IMR-90 (cell line): ENCODE data around the gene PTPRN2. TPM values are rescaled to one million over a fixed set of nuclear protein-coding genes. Genes with fewer than 3 reads are reported as not detected.

ENCODE experiments used
- ATAC-seq: fragments of 200-7000 bp; cut with Tn5 transposase; 2 replicates; pipeline ENCODE4 v1.9.1; 2020; ENCODE audit warnings: low read depth, mild to moderate bottlenecking, moderate library complexity
- BruUV-seq: library from RNA; stranded (reverse); fragments of 400-500 nt; replicated peaks from 2 replicates; lab custom pipeline; 2021; lab: Mats Ljungman, UMichigan
- CTCF ChIA-PET: fragments of 300-600 bp; formaldehyde crosslinking; extraction: SDS; loops from one replicate; lab custom pipeline; 2021; ENCODE audit warnings: antibody characterized with exemption; lab: Yijun Ruan, JAX
- POLR2A ChIA-PET: fragments of 300-600 bp; sonication (Branson Sonifier 250); formaldehyde crosslinking; loops from one replicate; lab custom pipeline; 2022; ENCODE audit warnings: antibody characterized with exemption; ENCODE audit not compliant: unreplicated experiment; lab: Charles Lee
- DNase-seq: peaks from one replicate; pipeline ENCODE4 v3.0.0; 2013
- H2AFZ ChIP-seq: replicated peaks from 2 replicates; pipeline ENCODE3; 2013; ENCODE audit warnings: low read length, mild to moderate bottlenecking; ENCODE audit not compliant: poor library complexity
- H2AK5ac ChIP-seq: 2 replicates; pipeline ENCODE4 v1.6.1; 2013; ENCODE audit warnings: low read depth, low read length, inconsistent platforms
- H2AK9ac ChIP-seq: replicated peaks from 2 replicates; pipeline ENCODE3; 2013; ENCODE audit warnings: mild to moderate bottlenecking, low read depth, low read length, moderate library complexity; ENCODE audit not compliant: poor library complexity
- H2BK120ac ChIP-seq: 2 replicates; pipeline ENCODE4 v1.6.1; 2013; ENCODE audit warnings: low read depth, low read length, inconsistent platforms
- H2BK15ac ChIP-seq: 3 replicates; pipeline ENCODE4 v1.6.1; 2013; ENCODE audit warnings: low read depth, low read length, inconsistent platforms
- H2BK20ac ChIP-seq: 2 replicates; pipeline ENCODE4 v1.6.1; 2013; ENCODE audit warnings: low read depth, mild to moderate bottlenecking, inconsistent platforms, low read length, moderate library complexity
- H2BK5ac ChIP-seq: 2 replicates; pipeline ENCODE4 v1.6.1; 2013; ENCODE audit warnings: mild to moderate bottlenecking, low read depth, low read length, inconsistent platforms; ENCODE audit not compliant: poor library complexity, severe bottlenecking
- H3K14ac ChIP-seq: replicated peaks from 2 replicates; pipeline ENCODE4 v1.6.1; 2013; ENCODE audit warnings: low read depth, low read length, inconsistent platforms
- H3K18ac ChIP-seq: 2 replicates; pipeline ENCODE4 v1.6.1; 2013; ENCODE audit warnings: low read depth, low read length, control low read depth
- H3K23ac ChIP-seq: 2 replicates; pipeline ENCODE4 v1.6.1; 2013; ENCODE audit warnings: low read depth, low read length, inconsistent platforms
- H3K27ac ChIP-seq: 2 replicates; pipeline ENCODE4 v1.5.1; 2013; ENCODE audit warnings: mild to moderate bottlenecking, control low read depth, low read length; ENCODE audit not compliant: insufficient read depth
- H3K27me3 ChIP-seq: 2 replicates; pipeline ENCODE4 v1.6.1; 2013; ENCODE audit warnings: low read length; ENCODE audit not compliant: control insufficient read depth, insufficient read depth
- H3K36me3 ChIP-seq: 2 replicates; pipeline ENCODE4 v1.6.1; 2013; ENCODE audit warnings: low read length, mixed read lengths; ENCODE audit not compliant: control insufficient read depth, insufficient read depth
- H3K4ac ChIP-seq: 2 replicates; pipeline ENCODE4 v1.6.1; 2013; ENCODE audit warnings: low read depth, low read length, inconsistent platforms
- H3K4me1 ChIP-seq: 2 replicates; pipeline ENCODE4 v1.6.1; 2013; ENCODE audit warnings: low read length, mixed read lengths; ENCODE audit not compliant: control insufficient read depth, insufficient read depth
- H3K4me2 ChIP-seq: 2 replicates; pipeline ENCODE4 v1.6.1; 2013; ENCODE audit warnings: low read depth, mild to moderate bottlenecking, control low read depth, low read length, moderate library complexity
- H3K4me3 ChIP-seq: 2 replicates; pipeline ENCODE4 v1.5.1; 2013; ENCODE audit warnings: low read depth, mild to moderate bottlenecking, control low read depth, low read length, moderate library complexity; ENCODE audit not compliant: insufficient read depth
- H3K56ac ChIP-seq: 2 replicates; pipeline ENCODE4 v1.6.1; 2013; ENCODE audit warnings: low read length, inconsistent platforms; ENCODE audit not compliant: insufficient read depth; ENCODE audit errors: extremely low read depth
- H3K79me1 ChIP-seq, 2 experiments: 2 replicates each; pipeline ENCODE4 v1.6.1; 2013; ENCODE audit warnings: low read length in 2 of 2, inconsistent platforms in 1 of 2, low read depth in 1 of 2
- H3K9ac ChIP-seq: 2 replicates; pipeline ENCODE4 v1.6.1; 2013; ENCODE audit warnings: low read depth, low read length, control low read depth
- H3K9me1 ChIP-seq: 2 replicates; pipeline ENCODE4 v1.6.1; 2013; ENCODE audit warnings: low read length, inconsistent platforms; ENCODE audit not compliant: insufficient read depth
- H3K9me3 ChIP-seq: 2 replicates; pipeline ENCODE4 v1.6.1; 2013; ENCODE audit warnings: low read length; ENCODE audit not compliant: control insufficient read depth, insufficient read depth
- H4K20me1 ChIP-seq: 2 replicates; pipeline ENCODE4 v1.6.1; 2013; ENCODE audit warnings: low read length, inconsistent platforms; ENCODE audit not compliant: insufficient read depth
- H4K5ac ChIP-seq: 2 replicates; pipeline ENCODE4 v1.6.1; 2013; ENCODE audit warnings: mild to moderate bottlenecking, low read depth, low read length, control low read depth
- H4K8ac ChIP-seq, 2 experiments: 2 replicates each; pipeline ENCODE4 v1.6.1; 2013; ENCODE audit warnings: low read depth in 2 of 2, low read length in 2 of 2, control low read depth in 1 of 2, inconsistent platforms in 1 of 2
- H4K91ac ChIP-seq: 2 replicates; pipeline ENCODE4 v1.6.1; 2013; ENCODE audit warnings: low read depth, low read length, inconsistent platforms; ENCODE audit not compliant: insufficient read depth
- BHLHE40 ChIP-seq: fragments of 150-350 bp; IDR thresholded peaks from 2 replicates; pipeline ENCODE4 v1.6.1; 2016; ENCODE audit warnings: mild to moderate bottlenecking, low read depth, low read length
- CEBPB ChIP-seq: IDR thresholded peaks from 2 replicates; pipeline ENCODE4 v1.6.1; 2012; ENCODE audit warnings: low read depth, low read length, improper control_type of control experiment
- CHD1 ChIP-seq: IDR thresholded peaks from 2 replicates; pipeline ENCODE4 v1.6.1; 2012; ENCODE audit warnings: low read depth, low read length, improper control_type of control experiment
- CTCF ChIP-seq: conservative IDR thresholded peaks from 2 replicates; pipeline ENCODE4 v1.5.1; 2012; ENCODE audit warnings: mild to moderate bottlenecking, low read depth, low read length, improper control_type of control experiment
- ELK1 ChIP-seq: fragments of 150-350 bp; IDR thresholded peaks from 2 replicates; pipeline ENCODE4 v1.6.1; 2016; ENCODE audit warnings: low read depth, mild to moderate bottlenecking, low read length, moderate library complexity, borderline replicate concordance
- FOS ChIP-seq: fragments of 150-350 bp; IDR thresholded peaks from 2 replicates; pipeline ENCODE4 v1.6.1; 2016; ENCODE audit warnings: low read depth, low read length
- MAFK ChIP-seq: IDR thresholded peaks from 2 replicates; pipeline ENCODE4 v1.6.1; 2012; ENCODE audit warnings: low read depth, low read length, improper control_type of control experiment
- MAZ ChIP-seq: IDR thresholded peaks from 2 replicates; pipeline ENCODE4 v1.6.1; 2012; ENCODE audit warnings: low read depth, mild to moderate bottlenecking, low read length, improper control_type of control experiment, moderate library complexity, borderline replicate concordance
- MXI1 ChIP-seq: IDR thresholded peaks from 2 replicates; pipeline ENCODE4 v1.6.1; 2012; ENCODE audit warnings: low read depth, mild to moderate bottlenecking, low read length, moderate library complexity, borderline replicate concordance
- NFE2L2 ChIP-seq: fragments of 150-350 bp; IDR thresholded peaks from 2 replicates; pipeline ENCODE4 v1.6.1; 2016; ENCODE audit warnings: low read depth, mild to moderate bottlenecking, low read length
- POLR2A ChIP-seq: IDR thresholded peaks from 2 replicates; pipeline ENCODE4 v1.6.1; 2012; ENCODE audit warnings: mild to moderate bottlenecking, low read depth, low read length
- RAD21 ChIP-seq: IDR thresholded peaks from 2 replicates; pipeline ENCODE4 v1.6.1; 2012; ENCODE audit warnings: low read length, improper control_type of control experiment
- RCOR1 ChIP-seq: IDR thresholded peaks from 2 replicates; pipeline ENCODE4 v1.6.1; 2012; ENCODE audit warnings: mild to moderate bottlenecking, low read length, improper control_type of control experiment; ENCODE audit not compliant: insufficient replicate concordance
- RFX5 ChIP-seq: IDR thresholded peaks from 2 replicates; pipeline ENCODE4 v1.8.0; 2012; ENCODE audit warnings: low read depth, mild to moderate bottlenecking, low read length, moderate library complexity
- SMC3 ChIP-seq: fragments of 150-350 bp; IDR thresholded peaks from 2 replicates; pipeline ENCODE4 v1.6.1; 2016; ENCODE audit warnings: low read depth, mild to moderate bottlenecking, antibody characterized with exemption, low read length, moderate library complexity
- USF2 ChIP-seq: fragments of 150-350 bp; IDR thresholded peaks from 2 replicates; pipeline ENCODE4 v1.6.1; 2017; ENCODE audit warnings: mild to moderate bottlenecking, antibody characterized with exemption, low read length, low read depth
- WGBS, 2 experiments: methylation state at CpG; one replicate each; pipeline versions ENCODE4 v1.1.5 to v1.1.7; 2013; ENCODE audit warnings: missing lambda C conversion rate in 2 of 2; ENCODE audit not compliant: insufficient read length in 1 of 2; ENCODE audit errors: extremely low coverage in 2 of 2; 5-methylcytosine and 5-hydroxymethylcytosine counted together
- dilution Hi-C: fragments of 300-500 bp; cut with HindIII; formaldehyde crosslinking; loops from one replicate; pipeline ENCODE4 v1.14.3; 2018; ENCODE audit warnings: low sequenced_read_pairs; ENCODE audit not compliant: unreplicated experiment
- in situ Hi-C: fragments of 300-500 bp; cut with MboI; formaldehyde crosslinking; loops from 3 replicates; pipeline ENCODE4 v1.14.3; 2019; ENCODE audit warnings: low sequenced_read_pairs, inconsistent platforms, mixed read lengths
- intact Hi-C: fragments of 100-400 bp; cut with micrococcal nuclease; formaldehyde crosslinking; loops from 2 replicates; pipeline ENCODE4 v1.10.0; 2022
- polyA plus RNA-seq, 3 experiments: library from polyadenylated mRNA; depleted of rRNA; stranded (reverse); fragments of >200 nt; gene quantifications; 2 replicates each; pipeline ENCODE4 v1.2.3, GENCODE V29; 2012; ENCODE audit warnings: low replicate concordance in 1 of 3
- total RNA-seq: library from RNA; depleted of rRNA; stranded (reverse); fragments of >200 nt; gene quantifications from 2 replicates; pipeline ENCODE4 v1.2.3, GENCODE V29; 2012

Gene PTPRN2
- total and polyA plus RNA-seq, 2 of the 4 experiments (the other 2 are of a cell fraction) = 0.03 TPM; not detected in 1

DNA sequence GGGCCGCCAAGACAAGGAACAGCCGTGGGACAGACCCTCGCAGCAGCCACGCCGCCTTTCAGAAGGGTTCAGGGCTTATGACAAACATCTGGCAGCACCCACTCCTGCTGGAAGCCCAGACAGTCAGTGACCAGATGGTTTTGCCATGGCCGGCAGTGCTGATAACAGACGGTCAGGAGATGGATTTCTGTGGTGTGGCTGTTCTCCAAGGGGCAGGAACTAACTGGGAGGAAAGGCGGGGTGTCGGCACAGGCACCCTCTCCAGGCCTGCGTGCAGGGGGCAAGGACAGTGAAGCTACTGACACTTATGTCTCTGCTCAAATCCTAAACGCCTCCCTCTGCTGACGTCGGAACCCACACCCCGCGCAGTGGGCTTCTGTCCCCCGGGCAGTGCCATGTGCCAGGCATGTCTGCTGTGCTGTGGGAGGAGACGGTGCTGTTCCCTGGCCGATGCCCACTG lies 834.8 kb downstream of the PTPRN2 start:
- POLR2A ChIA-PET = no interaction called here

More for the DNA sequence above, 834.8 kb downstream of the PTPRN2 start:
- Histone ChIP-seq H3K9me3 (peaks cover 61% of the 10 kb centered on the region), H3K14ac (no peak overlapping the region), H2AK9ac (no peak overlapping the region), H3K4ac (no peak overlapping the region), H2BK5ac (no peak overlapping the region), H3K79me1 (no peaks in the 10 kb centered on the region), H2BK120ac (no peak overlapping the region), H3K23ac (no peak overlapping the region), H3K56ac (no peak overlapping the region), H2BK20ac (no peak overlapping the region), H4K8ac (no peak overlapping the region), H3K27me3 (no peaks in the 10 kb centered on the region), H3K4me1 (no peaks in the 10 kb centered on the region), H4K20me1 (no peaks in the 10 kb centered on the region), H3K36me3 (no peaks in the 10 kb centered on the region), H2BK15ac (no peak overlapping the region), H2AK5ac (no peak overlapping the region), H3K4me2 (no peak overlapping the region), H3K4me3 (no peak overlapping the region), H4K91ac (no peak overlapping the region), H3K18ac (no peak overlapping the region), H3K27ac (no peak overlapping the region), H2AFZ (peak overlapping the region; percentile 51), H3K9me1 (no peaks in the 10 kb centered on the region), H3K9ac (no peak overlapping the region), H4K5ac (no peak overlapping the region)
- DNase-seq (no peak), ATAC-seq (no peak)
- no TSS peak for BruUV-seq
- in situ Hi-C loops = no loop called here
- TF ChIP-seq FOS = no peak
- no peak for TF ChIP-seq NFE2L2
- no peak for TF ChIP-seq RFX5
- TF ChIP-seq MXI1 = no peak
- no peak for TF ChIP-seq MAZ
- no peak for TF ChIP-seq POLR2A
- TF ChIP-seq SMC3 = no peak
- no peak for TF ChIP-seq CHD1
- TF ChIP-seq MAFK = no peak
- no peak for TF ChIP-seq CTCF
- no peak for TF ChIP-seq CEBPB
- no peak for TF ChIP-seq USF2
- no peak for TF ChIP-seq ELK1
- TF ChIP-seq RAD21 = no peak
- no peak for TF ChIP-seq RCOR1
- no peak for TF ChIP-seq BHLHE40
- dilution Hi-C loops = no loop called here
- CTCF ChIA-PET = no interaction called here
- intact Hi-C loops = no loop called here
- WGBS, 2 experiments = 31% methylated on average over 6 of the region's 18 CpGs; no CpG with 5 or more reads in 1 of the 2 experiments
